Prostate gland (tissue), 2 donors: ENCODE data around the gene AP3B1. TPM values are rescaled to one million over a fixed set of nuclear protein-coding genes. Genes with fewer than 3 reads are reported as not detected.

Experiments used
- DNase-seq: peaks from one replicate; pipeline ENCODE4 v3.0.0-alpha.2; 2019; ENCODE audit warnings: low spot score
- H3K27ac ChIP-seq, 2 donors: fragments of 200-600 bp; sonication (generic); 2 replicates each; pipeline ENCODE4 v1.5.1; 2017 to 2019
- H3K27me3 ChIP-seq: fragments of 200-600 bp; sonication (generic); replicated peaks from 2 replicates; pipeline ENCODE4 v1.5.1; 2019; ENCODE audit not compliant: insufficient read depth
- H3K36me3 ChIP-seq, 2 donors: fragments of 200-600 bp; sonication (generic); 1 replicate in 1 of 2; 2 replicates in 1 of 2; pipeline versions ENCODE4 v1.5.1 to v1.8.1; 2017 to 2019
- H3K4me1 ChIP-seq: fragments of 200-600 bp; sonication (generic); replicated peaks from 2 replicates; pipeline ENCODE4 v1.5.1; 2019
- H3K4me3 ChIP-seq, 2 donors: fragments of 200-600 bp; sonication (generic); 2 replicates each; pipeline ENCODE4 v1.5.1; 2017 to 2019
- H3K9me3 ChIP-seq: fragments of 200-600 bp; sonication (generic); 2 replicates; pipeline ENCODE4 v1.5.1; 2017
- CTCF ChIP-seq, 4 experiments: fragments of 200-600 bp in 2 of 4; fragments of 450-650 bp in 2 of 4; sonication (generic) in 2 of 4; IDR thresholded peaks; 1 replicate in 3 of 4; 2 replicates in 1 of 4; pipeline ENCODE4 v1.5.1; 2016 to 2019; ENCODE audit warnings: antibody characterized with exemption in 4 of 4, mild to moderate bottlenecking in 2 of 4, moderate library complexity in 2 of 4
- POLR2A ChIP-seq: fragments of 450-650 bp; IDR thresholded peaks from one replicate; pipeline ENCODE4 v1.6.1; 2016; ENCODE audit warnings: antibody characterized with exemption, mild to moderate bottlenecking
- POLR2AphosphoS5 ChIP-seq: sonication (generic); formaldehyde crosslinking; IDR thresholded peaks from one replicate; pipeline ENCODE4 v1.6.1; 2017; ENCODE audit warnings: antibody characterized with exemption
- WGBS: methylation state at CpG from one replicate; pipeline ENCODE4 v1.1.5; 2018; 5-methylcytosine and 5-hydroxymethylcytosine counted together
- intact Hi-C: fragments of 100-400 bp; cut with DNase I; formaldehyde crosslinking; loops from one replicate; pipeline ENCODE4 v1.14.2; 2022
- total RNA-seq, 2 donors: library from RNA; depleted of rRNA; stranded (reverse); fragments of >200 nt; gene quantifications; one replicate each; pipeline ENCODE4 v1.1.0, GENCODE V29; 2016

AP3B1 gene
- total RNA-seq, 2 donors from 2014 or later = 33.1 to 60.5 TPM

GRCh38 chr5:78287169-78287568, 7.3 kb downstream of the AP3B1 start:
- no peak overlapping the region for H3K4me3 ChIP-seq
- DNase-seq = no peak
- H3K36me3 ChIP-seq = no peaks in the 10 kb centered on the region
- no peak for TF ChIP-seq POLR2AphosphoS5
- TF ChIP-seq POLR2A = no peak
- TF ChIP-seq CTCF (IDR thresholded peaks at IDR 0.05) = no peak
- H3K4me1 ChIP-seq = no peaks in the 10 kb centered on the region
- H3K9me3 ChIP-seq = no peaks in the 10 kb centered on the region
- no peak overlapping the region for H3K27ac ChIP-seq
- no peaks in the 10 kb centered on the region for H3K27me3 ChIP-seq
- intact Hi-C loops = no loop called here

- DNase-seq = no peak
- Histone ChIP-seq H3K9me3 (no peaks in the 10 kb centered on the region), H3K4me3 (no peak overlapping the region), H3K27ac (no peak overlapping the region), H3K4me1 (no peaks in the 10 kb centered on the region), H3K36me3 (no peaks in the 10 kb centered on the region), H3K27me3 (no peaks in the 10 kb centered on the region)
- intact Hi-C loops = no loop called here
- WGBS = 61% methylated on average over 1 of the region's 1 CpG
- TF ChIP-seq POLR2A (no peak), POLR2AphosphoS5 (no peak), CTCF (IDR thresholded peaks at IDR 0.05) (no peak)
Observed at GRCh38 chr5:78286290-78286689, 8.2 kb downstream of the AP3B1 start.

- H3K9me3 ChIP-seq = no peaks in the 10 kb centered on the region
- no peaks in the 10 kb centered on the region for H3K27me3 ChIP-seq
- H3K36me3 ChIP-seq = no peaks in the 10 kb centered on the region
- TF ChIP-seq CTCF (IDR thresholded peaks at IDR 0.05) = no peak
- TF ChIP-seq POLR2AphosphoS5 = no peak
- TF ChIP-seq POLR2A = no peak
- no peak for DNase-seq
- H3K4me1 ChIP-seq = no peaks in the 10 kb centered on the region
- WGBS = 98% methylated on average over 1 of the region's 1 CpG
- H3K4me3 ChIP-seq = no peak overlapping the region
- no peak overlapping the region for H3K27ac ChIP-seq
- intact Hi-C loops = no loop called here
Observed at GRCh38 chr5:78283802-78284201, 10.7 kb downstream of the AP3B1 start.

- intact Hi-C loops = no loop called here
- no peaks in the 10 kb centered on the region for H3K4me1 ChIP-seq
- TF ChIP-seq CTCF (IDR thresholded peaks at IDR 0.05) = no peak
- TF ChIP-seq POLR2AphosphoS5 = no peak
- TF ChIP-seq POLR2A = no peak
- H3K9me3 ChIP-seq = no peaks in the 10 kb centered on the region
- no peaks in the 10 kb centered on the region for H3K36me3 ChIP-seq
- H3K27me3 ChIP-seq = no peaks in the 10 kb centered on the region
- DNase-seq = no peak
- H3K27ac ChIP-seq = no peak overlapping the region
- 72% methylated on average over 4 of the region's 4 CpGs for WGBS
- no peak overlapping the region for H3K4me3 ChIP-seq
Observed at GRCh38 chr5:78283105-78283504, 11.4 kb downstream of the AP3B1 start.

GRCh38 chr5:78280261-78280660, 14.2 kb downstream of the AP3B1 start:
- DNase-seq = no peak
- H3K4me3 ChIP-seq = no peak overlapping the region
- H3K27ac ChIP-seq = no peak overlapping the region
- no peaks in the 10 kb centered on the region for H3K36me3 ChIP-seq
- no peak for TF ChIP-seq CTCF (IDR thresholded peaks at IDR 0.05)
- TF ChIP-seq POLR2A = no peak
- TF ChIP-seq POLR2AphosphoS5 = no peak
- no peaks in the 10 kb centered on the region for H3K4me1 ChIP-seq
- intact Hi-C loops = no loop called here
- no peaks in the 10 kb centered on the region for H3K9me3 ChIP-seq
- 30% methylated on average over 2 of the region's 2 CpGs for WGBS
- H3K27me3 ChIP-seq = no peaks in the 10 kb centered on the region
